ENCODE results near the gene KCTD13.
"Not testable (repeated sequence)": the region's sequence is repeated elsewhere in the genome, so short reads cannot be mapped to it uniquely, and the experiment has no call there.

Gene KCTD13

GRCh38 chr16:29925781-29926710 lies at the start of gene KCTD13:
Gene KCTD13, minus strand, starts transcription at chr16:29926226. Its CDS starts 193 bp downstream, at chr16:29926033.
- peak; percentile 95 for DNase-seq

- no peak for DNase-seq
Observed at GRCh38 chr16:29975134-29975538, 49.1 kb upstream of the KCTD13 start.

- no peak for DNase-seq
Observed at GRCh38 chr16:29974291-29975133, 48.5 kb upstream of the KCTD13 start.

- DNase-seq: peak; percentile 100
Observed at GRCh38 chr16:29973384-29974246, 47.6 kb upstream of the KCTD13 start, which contains the start of gene TAOK2. Gene TAOK2, plus strand, starts transcription at chr16:29973868. Its CDS starts 3,905 bp downstream, at chr16:29977773.

- no peak for DNase-seq
Observed at GRCh38 chr16:29972992-29973383, 47.0 kb upstream of the KCTD13 start.

- no peak for DNase-seq
Observed at GRCh38 chr16:29972500-29972899, 46.5 kb upstream of the KCTD13 start.

- DNase-seq: no peak
Observed at GRCh38 chr16:29971304-29971703, 45.3 kb upstream of the KCTD13 start.

GRCh38 chr16:29968205-29968604 lies 42.2 kb upstream of the KCTD13 start:
- no peak for DNase-seq

GRCh38 chr16:29963021-29963743 lies 37.2 kb upstream of the KCTD13 start:
- DNase-seq: no peak

- DNase-seq: peak; percentile 51
Observed at GRCh38 chr16:29962344-29962994, 36.4 kb upstream of the KCTD13 start.

- DNase-seq: peak; percentile 95
Observed at GRCh38 chr16:29961479-29962343, 35.7 kb upstream of the KCTD13 start, which contains the start of gene TMEM219. Gene TMEM219, plus strand, starts transcription at chr16:29962079. Its CDS starts 1,065 bp downstream, at chr16:29963144.

- no peak for DNase-seq
Observed at GRCh38 chr16:29961127-29961478, 35.1 kb upstream of the KCTD13 start.

- DNase-seq: not testable (repeated sequence)
Observed at GRCh38 chr16:29959821-29960220, 33.8 kb upstream of the KCTD13 start.

- no peak for DNase-seq
Observed at GRCh38 chr16:29959293-29959692, 33.3 kb upstream of the KCTD13 start.

GRCh38 chr16:29958756-29959155 lies 32.7 kb upstream of the KCTD13 start:
- DNase-seq: no peak

- DNase-seq: no peak
Observed at GRCh38 chr16:29951625-29952365, 25.8 kb upstream of the KCTD13 start.

- DNase-seq: no peak
Observed at GRCh38 chr16:29950806-29951461, 24.9 kb upstream of the KCTD13 start.

GRCh38 chr16:29947897-29948296 lies 21.9 kb upstream of the KCTD13 start:
- DNase-seq: no peak

Data from right hindlimb (tissue), 1 donor.